RCC 7860 (cell line): Measurements from ENCODE around the gene EIF4H.
A peak's percentile ranks its signal among the peaks of the same experiment; 100 is the strongest.
"Not testable (repeated sequence)": the region's sequence is repeated elsewhere in the genome, so short reads cannot be mapped to it uniquely, and the experiment has no call there.

Source experiments
- DNase-seq: peaks from one replicate; pipeline ENCODE4 v3.0.0-alpha.2; 2015; ENCODE audit warnings: low spot score
- FAIRE-seq: peaks from 2 replicates; lab custom pipeline; 2012; peaks lifted over from hg19 to GRCh38; lab: Jason Lieb, UNC

Gene EIF4H

DNA sequence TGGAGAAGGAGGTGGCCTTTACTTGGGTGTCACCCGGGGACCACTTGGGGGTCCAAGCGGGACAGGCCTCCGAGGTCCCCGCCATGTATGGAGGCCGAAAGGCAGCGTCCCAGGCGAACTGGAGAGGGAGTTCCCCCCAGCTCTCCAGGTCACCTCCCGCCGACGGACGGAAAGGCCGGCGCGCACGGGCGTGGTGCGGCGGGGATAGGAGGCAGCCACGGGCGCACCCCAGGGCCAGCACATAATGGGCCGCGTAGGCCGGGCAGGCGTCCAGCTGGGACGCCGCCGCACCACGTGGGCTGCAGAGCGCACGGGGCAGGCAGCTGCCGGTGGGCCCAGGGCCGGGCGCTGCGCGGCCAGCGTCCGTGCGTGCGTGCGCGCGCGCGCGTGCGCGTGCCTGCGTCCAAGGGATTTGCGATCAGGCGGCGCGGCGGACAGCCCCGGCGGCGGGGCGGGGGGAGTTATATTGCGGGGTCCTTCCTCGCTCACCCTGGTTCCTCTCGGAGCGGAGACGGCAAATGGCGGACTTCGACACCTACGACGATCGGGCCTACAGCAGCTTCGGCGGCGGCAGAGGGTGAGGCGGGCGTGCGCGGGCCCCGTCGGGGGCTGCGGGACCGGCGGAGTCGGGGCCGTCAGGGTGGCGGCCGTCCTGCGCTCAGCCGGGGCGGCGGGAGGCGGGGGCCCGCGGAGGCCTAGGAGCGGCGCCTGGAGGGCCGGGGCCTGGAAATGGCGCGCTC is at the start of gene EIF4H:
EIF4H (plus strand) TSS at position 491 of the 740 bp plus-strand sequence; CDS start at position 519, 28 bp downstream.
- DNase-seq (peak; percentile 89), FAIRE-seq (no peak)

DNA sequence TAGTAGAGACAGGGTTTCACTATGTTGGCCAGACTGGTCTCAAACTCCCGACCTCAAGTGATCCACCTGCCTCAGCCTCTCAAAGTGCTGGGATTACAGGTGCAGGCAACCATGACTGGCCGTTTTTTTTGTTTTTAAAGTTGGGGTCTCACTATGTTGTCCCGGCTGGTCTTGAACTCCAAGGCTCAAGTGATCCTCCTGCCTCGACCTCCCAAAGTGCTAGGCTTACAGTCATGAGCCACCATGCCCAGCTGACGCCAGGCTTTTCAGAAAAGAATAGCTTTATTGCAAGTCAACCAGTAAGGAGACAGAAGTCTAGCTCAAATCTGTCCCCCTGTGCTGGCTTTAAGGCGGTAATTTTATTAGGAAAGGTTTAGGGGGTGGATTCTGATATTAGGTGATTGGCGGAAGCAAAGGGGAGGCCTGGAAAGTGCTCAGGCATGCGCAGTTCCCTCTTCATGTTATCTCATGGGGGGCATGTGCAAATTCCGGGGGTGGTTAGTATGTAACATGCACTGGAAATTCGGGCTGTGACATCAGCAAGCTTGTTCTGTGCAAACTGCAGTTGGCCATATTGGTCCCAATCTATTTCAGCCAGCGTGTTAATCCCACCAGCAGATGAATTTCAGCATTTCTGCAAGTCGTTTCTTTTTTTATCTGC is 47.8 kb upstream of the EIF4H start:
- FAIRE-seq, result no peak
- DNase-seq, result no peak

DNA sequence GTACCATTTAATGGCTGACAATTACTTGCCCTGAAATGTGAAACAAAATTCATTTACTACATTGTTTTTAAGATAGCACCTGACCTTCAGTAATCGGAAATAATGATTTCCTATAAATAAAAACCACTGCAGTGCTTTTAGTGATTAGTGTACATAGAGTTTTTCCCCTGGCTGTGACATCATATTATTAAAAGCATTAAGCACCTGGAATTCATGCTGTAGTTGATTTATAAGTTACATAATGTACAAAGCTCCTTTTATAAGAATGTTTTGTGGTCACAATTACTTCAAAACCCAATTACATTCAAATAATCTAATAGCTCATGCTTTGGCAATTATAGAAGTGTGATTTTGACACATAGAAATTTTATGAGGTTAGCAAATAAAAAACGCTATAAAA is 44.3 kb upstream of the EIF4H start:
- DNase-seq (no peak), FAIRE-seq (no peak)

DNA sequence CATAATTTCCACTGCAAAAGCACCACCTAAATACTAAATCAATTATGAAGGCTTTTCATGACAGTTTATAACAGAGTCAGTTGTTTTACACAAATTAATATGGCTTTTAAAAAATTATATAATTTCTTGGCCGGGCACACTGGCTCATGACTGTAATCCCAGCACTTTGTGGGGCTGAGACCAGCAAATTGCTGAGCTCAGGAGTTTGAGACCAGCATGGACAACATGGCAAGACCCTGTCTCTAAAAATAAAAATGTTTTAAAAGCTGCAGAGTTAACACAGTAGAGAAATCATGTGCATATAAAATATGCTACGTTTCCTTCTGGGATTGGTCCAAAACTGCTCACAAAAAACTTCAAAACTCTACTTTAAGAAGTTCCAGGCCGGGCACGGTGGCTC is 43.6 kb upstream of the EIF4H start:
- FAIRE-seq (no peak), DNase-seq (no peak)

DNA sequence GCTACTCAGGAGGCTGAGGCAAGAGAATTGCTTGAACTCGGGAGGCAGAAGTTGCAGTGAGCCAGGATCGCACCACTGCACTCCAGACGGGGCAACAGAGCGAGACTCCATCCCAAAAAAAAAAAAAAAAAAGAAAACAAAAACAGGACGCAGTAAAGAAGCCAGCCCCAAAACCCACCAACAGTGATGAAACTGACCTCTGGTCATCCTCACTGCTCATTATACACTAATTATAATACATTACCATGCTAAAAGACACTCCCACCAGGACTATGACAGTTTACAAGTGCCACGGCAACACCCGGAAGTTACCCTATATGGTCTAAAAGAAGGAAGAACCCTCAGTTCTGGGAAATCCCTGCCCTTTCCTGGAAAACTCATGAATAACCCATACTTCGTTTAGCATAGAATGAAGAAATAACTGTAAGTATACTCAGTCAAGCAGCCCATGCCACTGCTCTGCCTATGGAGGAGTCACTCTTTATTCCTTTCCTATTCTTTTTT is 40.0 kb upstream of the EIF4H start:
- no peak for DNase-seq
- FAIRE-seq, result no peak

DNA sequence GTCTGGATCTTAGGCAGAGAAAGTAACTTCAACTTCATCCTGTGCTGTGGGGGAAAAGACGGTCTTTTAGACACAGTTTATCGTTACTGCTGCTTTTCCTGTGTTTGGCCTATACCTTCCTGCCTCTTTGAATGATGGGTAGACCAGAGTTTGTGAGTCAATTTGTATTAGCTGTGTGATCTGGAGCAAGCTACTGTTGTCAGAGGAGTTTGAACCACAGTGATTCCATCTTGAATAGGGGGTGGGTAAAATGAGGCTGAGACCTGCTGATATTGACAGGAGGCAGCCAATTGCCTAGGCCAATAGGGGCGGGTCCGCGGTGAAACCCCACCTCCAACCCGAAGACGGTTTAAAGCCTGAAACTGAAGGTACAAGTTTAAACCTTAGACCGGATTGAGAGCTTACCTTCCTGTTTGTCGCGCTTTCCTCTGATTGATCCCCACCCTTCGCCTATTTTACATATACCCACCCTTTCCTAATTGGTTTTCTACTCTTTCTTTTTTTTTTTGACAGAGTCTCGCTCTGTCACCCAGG is 35.8 kb upstream of the EIF4H start:
- FAIRE-seq, result no peak

DNA sequence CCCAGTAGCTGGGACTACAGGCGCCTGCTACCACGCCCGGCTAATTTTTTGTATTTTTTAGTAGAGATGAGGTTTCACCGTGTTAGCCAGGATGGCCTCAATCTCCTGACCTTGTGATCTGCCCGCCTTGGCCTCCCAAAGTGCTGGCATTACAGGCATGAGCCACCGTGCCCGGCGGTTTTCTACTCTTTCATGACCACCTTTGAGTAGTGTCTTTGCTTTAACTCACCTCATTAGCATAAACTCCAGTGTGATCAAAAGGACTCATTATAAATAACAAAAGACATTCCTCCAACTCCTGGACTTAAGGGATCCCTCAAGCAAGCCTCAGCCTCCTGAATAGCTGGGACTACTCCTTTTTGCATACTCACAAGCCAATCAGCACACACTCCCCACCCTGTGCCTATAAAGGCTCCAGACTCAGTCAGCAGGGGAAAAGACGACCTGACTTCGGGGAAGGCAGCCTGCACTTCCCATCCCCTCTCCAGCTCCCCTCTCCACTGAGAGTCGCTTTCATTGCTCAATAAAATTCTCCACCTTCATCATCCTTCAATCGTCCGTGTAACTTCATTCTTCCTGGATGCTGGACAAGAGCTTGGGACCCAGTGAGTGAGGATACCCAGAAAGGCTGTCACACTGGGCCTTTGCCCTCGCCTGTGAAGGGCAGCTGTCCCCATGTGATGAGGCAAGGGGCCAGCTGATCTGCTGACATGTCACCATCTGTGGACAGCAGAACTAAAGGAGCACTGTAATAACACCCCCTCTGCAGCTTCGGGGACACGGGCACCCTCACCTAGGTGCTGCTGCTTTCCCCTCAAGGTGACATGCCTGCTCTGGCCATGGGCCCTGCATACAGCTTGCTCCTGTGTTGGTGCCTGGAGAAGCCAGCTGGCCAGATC is 35.0 kb upstream of the EIF4H start:
- FAIRE-seq (no peak), DNase-seq (no peak)

More for the DNA sequence above, 35.8 kb upstream of the EIF4H start:
- DNase-seq, result no peak

DNA sequence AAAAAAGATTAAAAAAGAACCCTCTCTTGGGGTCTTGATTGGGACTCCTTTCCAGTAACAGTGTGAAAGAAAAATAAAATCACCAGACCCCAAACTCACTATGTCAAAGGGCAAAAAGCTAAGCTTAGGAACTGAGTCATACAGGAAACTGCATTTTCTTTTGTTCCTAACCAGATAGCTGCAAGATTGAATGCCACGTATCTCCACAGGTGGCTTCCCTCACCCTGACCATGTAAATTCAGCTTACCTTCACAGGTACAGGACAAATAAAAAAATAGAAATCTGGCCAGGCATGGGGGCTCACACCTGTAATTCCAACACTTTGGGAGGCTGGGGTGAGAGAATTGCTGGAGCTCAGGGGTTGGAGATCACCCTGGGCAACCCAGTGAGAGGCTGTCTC is 32.5 kb upstream of the EIF4H start:
- DNase-seq (peak; percentile 31), FAIRE-seq (no peak)

DNA sequence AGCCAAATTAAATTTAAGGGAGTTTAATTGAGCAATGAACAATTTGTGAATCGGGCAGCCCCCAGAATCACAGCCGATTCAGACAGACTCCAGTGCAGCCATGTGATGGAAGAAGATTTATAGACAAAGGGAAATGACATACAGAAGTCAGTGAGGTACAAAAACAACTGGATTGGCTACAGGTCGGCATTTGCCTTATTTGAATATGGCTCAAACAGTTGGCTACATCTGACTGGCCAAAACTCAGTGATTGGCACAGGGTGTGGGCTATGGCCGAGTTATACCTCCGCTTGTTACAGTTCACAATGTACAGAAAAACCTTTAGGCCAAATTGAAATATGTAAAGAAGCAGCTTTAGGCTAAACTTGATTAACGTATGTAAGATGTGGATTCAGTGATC is 30.8 kb upstream of the EIF4H start:
- no peak for DNase-seq
- no peak for FAIRE-seq

DNA sequence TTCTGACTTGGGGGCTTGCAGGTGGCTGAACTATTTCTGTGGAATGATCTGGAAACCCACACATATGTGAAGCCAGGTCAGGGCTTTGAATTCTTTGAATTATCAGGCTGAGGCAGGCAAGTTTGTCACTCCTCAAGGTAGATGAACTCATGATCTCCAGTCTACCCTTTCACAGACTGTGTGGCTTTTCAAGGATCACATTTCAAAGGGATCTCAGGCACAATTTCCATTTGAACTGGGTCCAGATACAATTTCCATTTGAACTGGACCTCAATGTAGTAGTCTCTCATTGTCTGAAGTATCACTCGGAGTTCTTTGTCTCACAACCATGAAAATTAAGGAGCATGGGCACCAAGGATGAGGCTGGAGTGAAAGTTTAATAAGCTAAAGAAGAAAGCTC is 25.7 kb upstream of the EIF4H start:
- FAIRE-seq (no peak), DNase-seq (no peak)

DNA sequence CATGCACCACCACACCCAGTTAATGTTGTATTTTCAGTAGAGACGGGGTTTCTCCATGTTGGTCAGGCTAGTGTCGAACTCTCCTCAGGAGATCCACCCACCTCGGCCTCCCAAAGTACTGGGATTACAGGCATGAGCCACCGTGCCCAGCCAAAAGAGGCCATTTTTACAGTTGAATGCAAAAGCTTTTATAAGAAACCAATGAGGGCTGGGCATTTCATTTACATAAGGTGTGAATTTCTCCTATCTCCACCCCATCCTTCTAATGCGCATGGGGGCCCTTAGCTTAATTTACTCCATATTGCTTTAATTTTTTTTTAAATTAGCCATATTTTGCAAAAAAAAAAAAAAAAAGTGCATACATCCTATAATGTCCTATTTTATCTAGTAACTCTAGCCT is 25.1 kb upstream of the EIF4H start:
- FAIRE-seq, result no peak
- no peak for DNase-seq

DNA sequence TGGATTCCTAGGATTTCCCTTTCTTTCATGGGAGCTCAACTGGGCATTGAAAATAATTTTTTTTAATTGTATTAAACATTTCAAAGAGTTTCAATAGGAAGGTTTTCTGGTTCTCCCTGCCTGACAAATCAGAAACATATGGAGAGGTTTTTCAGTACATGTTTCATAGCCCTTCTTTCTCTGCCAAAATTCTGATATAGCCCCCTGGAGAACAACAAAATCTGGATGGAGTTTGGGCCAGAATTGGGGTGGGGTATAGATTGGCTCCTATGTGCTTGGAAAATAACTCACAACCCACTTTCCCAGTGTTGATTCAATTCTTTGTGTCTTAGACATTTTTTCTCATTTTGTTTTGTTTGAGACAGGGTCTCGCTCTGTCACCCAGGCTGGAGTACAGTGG is 24.6 kb upstream of the EIF4H start:
- DNase-seq (no peak), FAIRE-seq (no peak)

DNA sequence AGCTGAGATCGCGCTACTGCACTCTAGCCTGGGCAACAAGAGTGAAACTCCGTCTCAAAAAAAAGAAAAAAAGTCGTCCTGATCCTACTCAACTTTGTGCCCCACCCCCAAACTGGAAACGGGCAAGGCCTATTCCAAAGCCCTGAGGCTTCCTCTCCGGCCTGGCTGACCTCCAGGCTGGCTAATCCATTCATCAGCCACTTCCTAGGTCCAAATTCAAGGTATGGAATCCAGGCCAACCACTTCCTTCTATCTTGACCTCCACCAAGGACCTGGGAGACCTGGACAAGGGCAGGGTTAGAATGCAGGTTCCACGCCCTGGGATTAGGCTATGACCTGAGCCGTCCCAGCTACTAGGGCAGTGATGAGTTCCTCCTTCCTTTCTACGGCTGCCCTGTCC is 20.4 kb upstream of the EIF4H start:
- DNase-seq (no peak), FAIRE-seq (no peak)

DNA sequence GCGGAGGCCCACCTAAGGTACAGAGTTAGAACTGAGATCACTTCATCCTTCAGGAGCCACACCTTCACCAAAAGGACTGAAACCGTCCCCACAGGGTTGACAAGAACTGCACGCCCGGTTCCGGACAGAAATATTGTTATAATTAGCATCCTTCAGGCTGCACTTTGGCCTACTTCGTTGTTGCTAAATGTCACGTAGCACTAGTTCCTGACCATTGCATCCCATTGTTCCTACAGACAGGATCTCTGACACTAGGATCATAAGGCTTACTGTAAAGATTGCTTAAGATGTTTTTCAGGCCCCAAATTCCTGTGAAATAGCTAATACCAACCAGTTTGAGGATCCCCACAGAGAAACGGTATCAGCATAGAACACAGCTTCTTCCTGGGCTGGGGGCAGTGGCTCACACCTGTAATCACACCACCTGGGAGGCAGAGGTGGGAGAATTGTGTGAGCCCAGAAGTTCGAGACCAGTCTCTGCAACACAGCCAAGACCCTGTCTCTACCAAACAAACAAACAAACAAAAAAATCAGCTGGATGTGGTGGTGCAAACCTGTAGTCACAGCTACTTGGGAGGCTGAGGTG is 18.3 kb upstream of the EIF4H start:
- FAIRE-seq (no peak), DNase-seq (no peak)

DNA sequence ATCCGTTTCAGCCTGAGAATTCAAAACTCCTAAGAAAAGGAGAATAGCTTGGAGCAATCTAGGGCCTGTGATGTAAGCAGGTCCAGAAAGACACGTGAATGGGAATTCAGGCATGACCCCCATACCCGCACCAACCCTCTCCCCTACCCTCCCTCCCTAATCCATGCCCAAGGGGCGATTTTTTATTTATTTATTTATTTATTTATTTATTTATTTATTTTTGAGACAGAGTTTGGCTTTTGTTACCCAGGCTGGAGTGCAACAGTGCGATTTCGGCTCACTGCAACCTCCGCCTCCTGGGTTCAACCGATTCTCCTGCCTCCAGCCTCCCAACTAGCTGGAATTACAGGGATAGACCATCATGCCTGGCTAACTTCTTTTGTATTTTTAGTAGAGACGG is 16.6 kb upstream of the EIF4H start:
- no peak for FAIRE-seq
- no peak for DNase-seq

DNA sequence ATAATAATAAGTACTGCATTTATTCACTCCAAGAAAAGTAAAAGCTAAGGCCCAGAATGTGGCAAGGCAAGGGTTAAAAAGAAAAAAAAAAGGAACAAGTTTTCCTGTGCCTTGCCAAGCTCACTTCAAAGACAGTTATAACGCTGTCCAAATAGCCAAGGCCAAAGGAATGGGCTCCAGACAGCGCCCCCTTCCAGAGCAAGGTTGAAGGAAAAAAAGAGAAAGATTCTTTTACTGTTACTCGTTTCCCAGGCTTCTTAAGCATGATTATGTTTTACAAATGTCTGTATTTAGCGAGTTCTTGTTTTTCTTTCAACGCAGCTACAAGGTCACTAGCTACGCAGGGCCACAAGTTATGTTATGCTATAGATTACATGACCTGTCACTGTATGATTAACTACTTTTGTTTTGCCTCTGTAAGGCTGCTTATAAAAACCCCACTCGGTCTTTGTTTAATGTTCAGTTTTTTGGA is 9.1 kb upstream of the EIF4H start:
- no peak for DNase-seq
- FAIRE-seq, result no peak

DNA sequence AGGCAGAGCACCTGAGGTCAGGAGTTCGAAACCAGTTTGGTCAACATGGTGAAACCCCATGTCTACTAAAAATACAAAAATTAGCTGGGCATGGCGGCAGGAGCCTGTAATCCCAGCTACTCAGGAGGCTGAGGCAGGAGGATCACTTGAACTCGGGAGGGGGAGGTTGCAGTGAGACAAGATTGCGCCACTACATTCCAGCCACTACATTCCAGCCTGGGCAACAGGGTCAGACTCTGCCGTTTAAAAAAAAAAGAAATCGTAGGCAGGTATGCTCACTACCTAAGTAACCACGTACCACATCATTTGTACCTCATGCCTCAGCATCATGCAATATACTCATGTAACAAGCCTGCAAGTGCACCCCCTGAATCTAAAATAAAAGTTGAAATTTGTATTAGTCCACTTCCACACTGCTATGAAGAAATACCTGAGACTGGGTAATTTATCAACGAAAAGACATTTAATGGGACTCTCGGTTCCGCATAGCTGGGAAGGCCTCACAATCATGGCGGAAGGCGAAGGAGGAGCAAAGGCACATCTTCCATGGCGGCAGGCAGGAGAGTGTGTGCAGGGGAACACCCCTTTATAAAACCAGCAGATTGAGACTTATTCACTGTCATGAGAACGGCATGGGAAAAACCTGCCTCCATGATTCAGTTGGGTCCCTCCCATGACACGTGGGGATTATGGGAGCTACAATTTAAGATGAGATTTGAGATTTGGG is 8.1 kb upstream of the EIF4H start:
- DNase-seq (no peak), FAIRE-seq (no peak)

DNA sequence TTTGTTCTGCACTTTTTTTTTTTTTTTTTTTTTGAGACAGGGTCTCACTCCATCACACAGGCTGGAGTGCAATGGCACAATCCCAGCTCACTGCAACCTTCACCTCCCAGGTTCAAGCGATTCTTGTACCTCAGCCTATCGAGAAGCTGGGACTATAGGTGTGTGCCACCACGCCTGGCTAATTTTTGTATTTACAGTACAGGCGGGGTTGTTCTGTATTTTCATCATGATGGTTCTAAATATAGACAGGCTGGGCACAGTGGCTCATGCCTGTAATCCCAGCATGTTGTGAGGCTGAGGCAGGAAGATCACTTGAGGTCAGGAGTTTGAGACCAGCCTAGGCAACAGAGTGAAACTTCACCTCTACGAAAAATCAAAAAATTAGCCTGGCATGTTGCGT is 6.8 kb upstream of the EIF4H start:
- not testable (repeated sequence) for FAIRE-seq, DNase-seq

DNA sequence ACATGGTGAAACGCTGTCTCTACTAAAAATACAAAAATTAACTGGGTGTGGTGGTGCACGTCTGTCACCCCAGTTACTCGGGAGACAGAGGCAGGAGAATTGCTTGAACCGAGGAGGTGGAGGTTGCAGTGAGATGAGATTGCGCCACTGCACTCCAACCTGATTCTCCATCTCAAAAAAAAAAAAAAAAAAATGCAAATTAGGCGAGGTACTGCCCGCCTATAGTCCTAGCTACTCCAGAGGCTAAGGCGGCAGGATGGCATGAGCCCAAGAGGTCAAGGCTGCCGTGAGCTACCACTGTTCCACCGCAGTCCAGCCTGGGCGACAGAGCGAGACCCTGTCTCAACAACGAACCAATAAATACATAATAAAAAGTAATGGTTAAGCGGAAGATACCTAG is 1.1 kb upstream of the EIF4H start:
- FAIRE-seq (no peak), DNase-seq (no peak)

DNA sequence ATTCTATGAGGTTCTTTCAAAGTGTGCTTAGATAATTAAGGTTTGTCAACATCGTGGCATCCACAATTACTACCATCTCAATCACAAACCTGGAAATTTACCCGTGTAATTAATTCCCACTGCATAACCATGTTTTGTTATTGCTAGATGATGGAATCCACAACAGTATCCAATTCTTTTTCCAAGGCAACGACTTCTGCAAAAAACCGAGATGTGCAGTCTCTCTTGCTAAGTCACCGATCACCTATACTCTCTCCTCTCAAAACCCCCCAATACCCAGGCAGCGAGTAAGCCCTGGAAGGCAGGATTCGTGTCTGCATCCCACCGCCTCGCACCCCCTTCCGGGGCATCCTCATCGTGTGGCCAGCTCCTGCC is 678 bp upstream of the EIF4H start:
- FAIRE-seq (no peak), DNase-seq (no peak)
